Fibroblast of skin of abdomen (primary cell): ENCODE measurements around the gene TNC.

Source experiments
- DNase-seq: peaks from one replicate; pipeline ENCODE4 v3.0.0-alpha.2; 2013

TNC gene

GRCh38 chr9:115008536-115009270, 109.3 kb downstream of the TNC start:
- peak; percentile 94 for DNase-seq

- peak; percentile 86 for DNase-seq
These were observed 111.3 kb downstream of the TNC start for GRCh38 chr9:115006660-115007059.

GRCh38 chr9:115005322-115005721, 112.6 kb downstream of the TNC start:
- no peak for DNase-seq

- DNase-seq: no peak
These were observed 113.4 kb downstream of the TNC start for GRCh38 chr9:115004545-115004944.

GRCh38 chr9:115002371-115003120, 115.4 kb downstream of the TNC start:
- DNase-seq: no peak

- DNase-seq: peak; percentile 27
These were observed 117.7 kb downstream of the TNC start for GRCh38 chr9:115000217-115000639.

- no peak for DNase-seq
These were observed 119.6 kb downstream of the TNC start for GRCh38 chr9:114998326-114998725.

GRCh38 chr9:114995681-114996221, 122.2 kb downstream of the TNC start:
- DNase-seq: no peak

- DNase-seq: no peak
These were observed 123.2 kb downstream of the TNC start for GRCh38 chr9:114994768-114995167.

GRCh38 chr9:114991861-114992260, 126.1 kb downstream of the TNC start:
- no peak for DNase-seq

- DNase-seq: no peak
These were observed 127.1 kb downstream of the TNC start for GRCh38 chr9:114990901-114991300.

- DNase-seq: no peak
These were observed 128.2 kb downstream of the TNC start for GRCh38 chr9:114989600-114990410.

- no peak for DNase-seq
These were observed 128.9 kb downstream of the TNC start for GRCh38 chr9:114988962-114989599.

GRCh38 chr9:114987116-114987515, 130.8 kb downstream of the TNC start:
- no peak for DNase-seq

GRCh38 chr9:114985959-114986501, 131.9 kb downstream of the TNC start:
- no peak for DNase-seq

GRCh38 chr9:114981063-114981462, 136.9 kb downstream of the TNC start:
- DNase-seq: no peak

GRCh38 chr9:114973216-114973615, 144.7 kb downstream of the TNC start:
- DNase-seq: no peak

GRCh38 chr9:114972510-114973136, 145.3 kb downstream of the TNC start:
- DNase-seq: no peak
